GM12891 (cell line): ENCODE data around the gene RASA3.

Source experiments
- PAX5 ChIP-seq: IDR thresholded peaks from 2 replicates; pipeline ENCODE4 v1.6.1; 2011; ENCODE audit warnings: low read length, moderate library complexity, mild to moderate bottlenecking; ENCODE audit not compliant: insufficient read depth, severe bottlenecking
- POLR2A ChIP-seq: IDR thresholded peaks from 2 replicates; pipeline ENCODE4 v1.6.1; 2011; ENCODE audit warnings: low read depth, low read length, control low read depth
- POLR2AphosphoS5 ChIP-seq: IDR thresholded peaks from 2 replicates; pipeline ENCODE4 v1.6.1; 2011; ENCODE audit warnings: low read depth, low read length, control low read depth
- POU2F2 ChIP-seq: IDR thresholded peaks from 2 replicates; pipeline ENCODE4 v1.6.1; 2011; ENCODE audit warnings: low read depth, mild to moderate bottlenecking, control low read depth, low read length, moderate library complexity
- SPI1 ChIP-seq: IDR thresholded peaks from 2 replicates; pipeline ENCODE4 v1.6.1; 2011; ENCODE audit warnings: low read depth, low read length, control low read depth
- TAF1 ChIP-seq: IDR thresholded peaks from 2 replicates; pipeline ENCODE4 v1.6.1; 2011; ENCODE audit warnings: low read depth, low read length, control low read depth

GRCh38 chr13:114174529-114174961 lies 42.1 kb upstream of the RASA3 start:
- no peak for TF ChIP-seq POLR2A
- TF ChIP-seq POLR2AphosphoS5: no peak
- TF ChIP-seq SPI1: no peak
- TF ChIP-seq TAF1: no peak
- no peak for TF ChIP-seq POU2F2
- TF ChIP-seq PAX5: no peak
